NCI-H1417 treated with DMSO at 0.1 percent for 48 hours (cell line): ENCODE data around the gene CCDC8.
"Not testable (repeated sequence)": the region's sequence is repeated elsewhere in the genome, so short reads cannot be mapped to it uniquely, and the experiment has no call there.

Source experiments
- DNase-seq: peaks from one replicate; lab custom pipeline; 2025; lab: John Stamatoyannopoulos, UW

Gene CCDC8

DNA sequence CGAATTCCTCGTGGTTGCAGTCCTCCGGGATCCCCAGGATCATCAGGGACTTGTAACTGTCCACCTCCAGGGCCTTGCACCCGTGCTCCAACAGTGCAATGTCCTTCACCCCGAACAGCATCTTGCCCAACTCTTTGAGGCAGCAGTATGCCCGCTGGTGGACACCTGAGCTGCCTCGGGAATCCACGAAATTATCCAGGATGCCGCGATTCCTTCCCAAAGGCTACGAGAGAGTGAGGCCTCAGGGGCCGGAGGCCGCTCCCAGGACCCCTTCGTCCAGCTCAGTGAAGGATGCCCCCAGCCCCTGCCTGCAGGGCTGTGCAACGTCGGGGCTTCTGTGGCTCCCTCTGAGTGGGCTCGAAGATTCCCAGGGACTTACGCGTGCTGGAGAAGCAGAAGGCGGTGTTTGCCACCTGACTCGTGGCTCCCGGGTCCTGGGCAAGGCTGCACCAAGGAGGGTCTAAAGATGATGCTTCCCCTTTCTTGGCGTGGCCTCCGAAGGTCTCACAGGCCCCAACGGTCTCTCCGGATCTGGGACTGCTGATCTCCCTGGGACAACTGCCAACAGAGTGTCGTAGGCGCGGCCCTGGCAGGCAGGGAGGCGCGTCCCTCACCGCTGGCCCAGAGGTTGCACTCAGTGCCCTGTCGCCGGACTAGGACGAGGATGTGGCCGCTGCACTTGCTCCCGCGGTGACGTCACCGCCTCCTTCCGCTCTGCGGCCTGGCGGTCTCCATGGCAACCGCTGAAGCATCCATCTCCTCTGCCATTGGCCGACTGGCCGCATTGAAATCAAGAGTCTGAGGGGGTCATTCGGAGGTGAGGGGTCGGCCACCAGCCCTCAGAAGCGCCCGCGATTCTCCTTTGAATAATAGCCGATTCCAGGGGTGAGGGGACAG, 15.1 kb upstream of the CCDC8 start, which contains the start of gene PNMA8C:
Gene PNMA8C, minus strand, starts transcription at position 698 of the 897 bp plus-strand sequence. Its CDS starts 577 bp downstream, at position 121.
- DNase-seq: no peak

DNA sequence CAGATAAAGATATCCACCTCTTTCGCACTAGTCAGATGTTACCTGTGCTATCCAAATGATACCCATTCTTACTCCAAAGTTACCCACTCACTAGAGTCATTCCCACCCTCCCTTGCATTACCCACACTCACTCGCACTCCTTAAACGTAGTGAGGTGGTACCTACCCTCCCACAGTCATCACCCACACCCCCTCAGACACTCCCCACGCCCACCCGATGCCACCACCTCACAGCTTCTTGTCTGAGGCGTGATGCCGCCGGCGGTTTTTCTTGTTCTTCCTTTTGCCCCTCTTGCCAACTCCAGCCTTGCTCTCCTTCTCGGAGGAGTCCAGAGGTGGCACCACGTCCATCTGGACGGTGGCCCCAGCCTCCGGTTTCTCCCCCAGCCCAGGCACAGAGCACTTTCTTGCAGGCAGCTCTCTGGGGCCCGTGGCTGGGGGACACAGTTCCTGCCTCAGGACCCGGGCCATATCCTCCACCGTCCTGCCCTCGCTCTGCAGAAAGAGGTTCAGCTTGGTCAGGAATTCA, 14.2 kb upstream of the CCDC8 start:
- no peak for DNase-seq

DNA sequence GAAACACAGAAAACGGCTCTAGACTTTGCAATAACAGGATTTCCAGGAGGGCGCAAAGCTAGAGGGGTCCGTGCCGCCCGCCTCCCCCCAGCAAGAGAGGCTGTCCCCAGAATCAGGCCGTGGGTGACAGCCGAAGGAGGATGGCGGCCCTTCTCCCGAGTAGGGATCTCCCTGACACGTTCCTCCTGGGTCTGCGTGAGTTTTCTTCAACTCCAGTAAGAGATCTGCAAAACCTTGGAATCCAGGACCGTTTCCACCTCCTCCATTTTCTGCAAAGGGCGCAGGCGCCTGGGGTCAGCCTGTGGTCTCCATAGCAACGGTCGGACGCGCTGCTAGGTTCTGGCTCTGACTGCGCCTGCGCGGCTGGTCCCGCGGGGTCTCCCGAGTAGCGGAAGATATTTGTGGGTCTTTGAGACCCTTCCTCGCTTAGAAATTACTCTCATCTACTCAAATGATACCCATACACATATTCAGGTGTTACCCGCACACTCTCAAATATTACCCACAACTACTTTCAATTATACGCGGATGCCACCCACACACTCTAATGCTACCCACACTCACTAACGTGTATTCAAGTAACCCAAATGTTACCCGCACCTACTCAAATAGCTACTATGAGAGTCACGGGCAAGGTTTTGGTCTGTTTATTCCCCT, 13.3 kb upstream of the CCDC8 start:
- DNase-seq: no peak

DNA sequence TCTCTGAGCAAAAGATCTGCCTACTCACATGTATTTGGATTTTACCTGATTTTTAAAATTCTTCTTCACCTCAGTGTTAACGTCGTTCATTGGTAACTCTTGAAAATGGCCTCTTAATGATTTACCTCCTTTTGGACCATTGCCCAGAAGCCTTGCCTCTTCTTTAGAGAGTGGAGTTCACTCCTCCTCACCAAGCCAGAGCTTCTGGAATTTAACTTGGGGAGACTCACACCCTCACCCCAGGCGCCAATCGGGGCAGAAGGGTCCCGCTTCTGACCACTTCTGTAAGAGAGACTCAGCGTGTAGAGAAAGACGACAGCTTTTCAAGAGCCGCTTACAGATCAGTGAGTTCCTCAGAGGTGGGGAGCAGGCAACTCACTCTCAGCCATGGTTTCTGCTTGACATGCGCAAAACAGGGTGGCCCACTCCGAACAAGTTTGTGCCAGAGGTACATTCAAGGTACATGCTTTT, 12.7 kb upstream of the CCDC8 start:
- DNase-seq: no peak

DNA sequence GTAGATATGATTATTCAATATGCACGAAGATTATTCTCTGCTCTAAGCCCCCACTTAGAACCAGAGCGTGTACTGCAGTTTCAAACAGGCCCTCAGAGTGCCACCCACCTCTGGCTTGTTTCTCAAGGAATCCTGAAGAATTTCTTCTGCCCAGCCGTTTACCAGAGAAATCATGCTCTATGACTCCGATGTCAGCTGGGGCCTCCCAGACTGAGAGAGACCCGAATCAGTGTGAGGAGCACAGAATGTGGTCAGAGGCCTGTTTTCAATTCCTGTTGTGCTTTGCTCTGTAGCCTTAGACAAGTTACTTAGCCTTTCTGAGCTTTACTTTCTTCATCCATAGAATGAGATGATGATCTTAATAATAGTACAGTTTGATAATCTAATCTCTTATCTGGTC, 9.8 kb upstream of the CCDC8 start:
- DNase-seq: no peak

DNA sequence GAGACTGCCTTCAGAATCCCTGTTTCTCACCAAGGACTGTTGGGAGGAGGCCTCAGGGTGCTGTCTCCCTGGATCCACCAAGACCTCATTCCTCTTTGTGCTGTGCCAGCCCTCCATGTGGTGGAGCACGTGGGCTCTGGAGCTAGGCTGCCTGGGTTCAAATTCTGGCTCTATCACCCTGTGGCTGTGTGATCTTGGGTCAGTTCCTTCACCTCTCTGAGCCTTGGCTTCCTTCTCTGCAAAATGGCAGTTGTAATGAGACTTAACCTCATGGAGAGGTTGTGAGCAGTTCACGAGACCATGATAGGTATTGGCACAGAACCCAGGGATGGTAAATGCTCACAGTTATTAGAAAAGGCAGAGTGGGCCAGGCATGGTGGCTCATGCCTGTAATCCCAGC, 9.0 kb upstream of the CCDC8 start:
- no peak for DNase-seq

DNA sequence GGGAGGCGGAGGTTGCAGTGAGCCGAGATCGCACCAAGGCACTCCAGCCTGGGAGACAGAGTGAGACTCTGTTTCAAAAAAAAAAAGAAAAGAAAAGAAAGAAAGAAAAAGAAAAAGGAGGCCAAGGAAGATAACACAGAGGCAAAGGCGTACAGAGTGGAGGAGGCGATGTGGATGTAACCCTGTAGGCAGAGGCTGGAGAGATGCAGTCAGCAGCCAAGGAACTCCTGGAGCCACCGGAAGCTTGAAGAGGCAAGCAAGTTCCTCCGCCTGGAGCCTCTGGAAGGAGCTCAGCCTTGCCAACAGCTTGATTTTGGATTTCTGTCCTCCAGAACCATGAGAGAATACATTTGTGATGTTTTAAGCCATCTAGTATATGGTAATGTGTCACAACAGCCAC, 6.7 kb upstream of the CCDC8 start:
- no peak for DNase-seq

DNA sequence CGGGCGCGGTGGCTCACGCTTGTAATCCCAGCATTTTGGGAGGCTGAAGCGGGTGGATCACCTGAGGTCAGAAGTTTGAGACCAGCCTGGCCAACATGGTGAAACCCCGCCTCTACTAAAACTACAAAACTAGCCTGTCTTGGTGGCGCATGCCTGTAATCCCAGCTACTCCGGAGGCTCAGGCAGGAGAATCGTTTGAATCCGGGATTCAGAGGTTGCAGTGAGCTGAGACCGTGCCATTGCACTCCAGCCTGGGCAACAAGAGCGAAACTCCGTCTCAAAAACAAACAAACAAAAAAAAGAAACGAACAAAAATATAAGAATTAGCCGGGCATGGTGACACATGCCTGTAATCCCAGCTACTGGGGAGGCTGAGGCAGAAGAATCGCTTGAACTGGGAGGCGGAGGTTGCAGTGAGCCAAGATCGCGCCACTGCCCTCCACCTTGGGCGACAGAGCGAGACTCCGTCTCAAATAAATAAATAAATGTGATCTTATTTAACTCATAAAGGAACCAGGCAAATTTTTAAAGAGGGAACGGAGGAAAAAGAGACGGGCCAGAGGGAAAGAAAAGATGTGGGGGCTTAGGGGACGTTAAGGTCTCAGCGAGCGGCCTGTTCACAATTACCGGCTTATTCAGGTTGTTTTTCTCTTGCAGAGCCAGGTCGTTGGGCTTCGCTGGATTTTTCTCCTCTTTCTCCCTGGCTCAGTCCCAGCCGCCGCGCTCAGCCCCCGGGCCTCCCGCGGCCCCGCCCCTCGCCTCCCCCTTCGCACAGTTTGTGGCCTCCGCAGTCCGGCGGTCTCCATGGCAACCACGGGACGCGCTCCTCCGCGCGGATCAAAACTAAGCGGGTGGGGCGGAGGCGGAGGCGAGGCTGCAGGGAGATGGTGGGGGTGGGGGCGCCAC, 2.7 kb upstream of the CCDC8 start:
- DNase-seq: peak; percentile 60

DNA sequence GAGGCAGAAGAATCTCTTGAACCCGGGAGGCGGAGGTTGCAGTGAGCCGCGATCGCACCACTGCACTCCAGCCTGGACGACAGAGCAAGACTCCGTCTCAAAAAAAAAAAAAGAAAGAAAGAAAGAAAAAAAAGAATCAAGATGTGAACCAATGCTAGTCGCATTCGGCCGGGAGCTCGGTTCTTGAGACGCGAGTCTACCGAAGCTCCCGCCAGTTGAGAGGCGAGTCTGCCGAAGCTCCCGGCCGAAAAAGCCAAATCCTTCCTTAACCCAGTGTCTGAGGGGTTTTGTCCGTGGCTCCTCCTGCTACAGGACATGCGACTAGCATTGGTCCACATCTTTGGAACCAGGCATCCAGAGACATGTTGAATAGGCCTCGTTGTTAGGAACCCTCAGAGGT, 1.5 kb upstream of the CCDC8 start:
- DNase-seq: not testable (repeated sequence)

DNA sequence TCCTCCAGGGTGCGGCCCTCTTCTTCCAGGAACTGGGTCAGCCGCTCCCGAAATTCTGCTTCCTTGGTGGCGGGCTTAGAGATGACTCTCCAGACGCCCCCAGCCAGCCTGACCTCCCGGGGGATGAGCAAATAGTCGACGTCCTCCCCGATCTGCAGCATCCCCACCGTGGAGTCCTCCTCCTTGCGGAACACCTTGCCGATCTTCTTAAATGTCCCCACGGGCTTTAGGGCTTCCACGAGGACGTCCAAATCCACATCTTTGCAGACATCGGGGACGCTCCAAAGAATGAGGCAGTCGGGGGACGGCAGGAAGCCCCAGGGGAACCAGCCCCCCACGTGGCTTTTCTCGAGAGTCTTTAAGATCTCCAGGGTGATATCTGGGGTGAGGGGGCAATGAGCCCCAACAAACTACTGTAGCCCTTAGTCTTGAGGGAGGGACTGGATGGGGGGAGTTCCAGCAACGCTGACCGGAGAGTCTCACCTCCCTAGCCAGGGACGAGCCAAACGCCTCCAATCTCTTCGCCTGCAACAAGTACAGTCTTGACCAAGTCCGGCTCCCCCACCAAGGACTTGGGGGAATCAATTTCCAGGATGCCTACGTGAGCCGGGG, 608 bp downstream of the CCDC8 start:
- no peak for DNase-seq

DNA sequence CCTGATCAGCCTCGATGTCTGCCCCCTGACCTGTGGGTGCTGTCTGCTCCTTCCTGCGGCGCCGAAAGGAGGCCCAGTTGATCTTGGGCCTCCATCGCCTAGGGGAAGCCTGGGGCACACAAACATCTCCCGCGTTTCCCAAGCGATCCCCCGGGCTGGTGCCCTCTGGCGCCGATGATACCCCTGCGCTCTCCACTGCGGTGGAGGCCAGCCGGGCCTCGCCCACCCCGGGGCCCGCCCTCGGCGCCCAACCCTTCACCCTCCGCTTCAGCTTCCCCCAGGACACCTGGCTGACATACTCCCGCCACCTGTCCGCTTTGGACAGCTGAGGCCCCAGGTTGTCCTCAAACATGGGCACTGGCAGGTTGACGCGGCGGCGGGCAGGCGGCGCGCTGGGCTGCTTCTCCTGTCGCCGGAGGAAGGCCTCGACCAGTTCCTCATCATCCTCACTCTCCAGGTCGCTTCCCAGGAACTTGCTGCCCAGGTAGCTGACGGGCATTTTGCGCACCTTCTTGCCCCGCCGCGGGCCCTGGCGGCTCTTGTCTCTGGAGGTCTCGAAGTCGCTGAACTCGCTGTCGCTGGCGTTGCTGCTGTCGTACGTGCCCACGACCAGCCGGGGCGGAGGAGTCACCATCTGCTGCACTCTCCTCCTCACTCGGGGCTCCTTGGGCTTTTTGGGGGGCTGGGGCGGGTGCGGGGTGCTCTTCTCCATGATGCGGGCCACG, 1.3 kb downstream of the CCDC8 start:
- DNase-seq: no peak

DNA sequence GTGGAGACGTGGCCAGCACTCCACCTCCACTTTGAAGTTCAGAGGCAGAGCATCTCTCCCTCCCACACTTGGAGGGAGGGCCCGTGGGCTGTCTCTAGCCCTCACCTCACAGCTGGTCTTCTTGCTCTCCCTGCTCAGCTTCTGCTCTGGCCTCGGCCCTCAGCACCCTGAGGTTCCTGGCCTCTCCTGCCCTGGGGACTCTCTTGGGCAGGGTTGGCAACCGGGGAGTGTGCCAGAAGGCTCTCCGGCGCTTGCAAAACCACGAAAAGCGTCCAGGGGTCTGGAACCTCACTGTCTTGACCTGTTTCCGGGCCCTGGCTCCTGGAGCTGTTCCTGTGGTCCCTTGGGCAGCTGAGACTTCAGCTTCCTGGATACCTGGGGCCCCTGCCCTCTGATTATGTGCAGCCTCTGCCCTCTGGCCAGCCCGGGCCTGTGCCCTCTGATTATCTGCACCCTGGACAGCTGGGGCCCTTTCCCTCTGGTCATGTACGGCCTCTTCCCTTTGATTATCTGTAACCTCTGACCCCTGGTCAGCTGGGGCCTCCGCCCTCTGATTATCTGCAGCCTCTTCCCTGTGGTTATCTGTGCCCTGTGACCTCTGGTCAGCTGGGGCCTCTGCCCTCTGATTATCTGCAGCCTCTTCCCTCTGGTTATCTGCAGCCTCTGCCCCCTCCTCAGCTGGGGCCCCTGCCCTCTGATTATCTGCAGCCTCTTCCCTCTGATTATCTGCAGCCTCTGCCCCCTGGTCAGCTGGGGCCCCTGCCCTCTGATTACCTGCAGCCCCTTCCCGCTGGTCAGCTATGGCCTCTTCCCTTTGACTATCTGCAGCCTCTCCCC, 2.1 kb downstream of the CCDC8 start:
- no peak for DNase-seq

DNA sequence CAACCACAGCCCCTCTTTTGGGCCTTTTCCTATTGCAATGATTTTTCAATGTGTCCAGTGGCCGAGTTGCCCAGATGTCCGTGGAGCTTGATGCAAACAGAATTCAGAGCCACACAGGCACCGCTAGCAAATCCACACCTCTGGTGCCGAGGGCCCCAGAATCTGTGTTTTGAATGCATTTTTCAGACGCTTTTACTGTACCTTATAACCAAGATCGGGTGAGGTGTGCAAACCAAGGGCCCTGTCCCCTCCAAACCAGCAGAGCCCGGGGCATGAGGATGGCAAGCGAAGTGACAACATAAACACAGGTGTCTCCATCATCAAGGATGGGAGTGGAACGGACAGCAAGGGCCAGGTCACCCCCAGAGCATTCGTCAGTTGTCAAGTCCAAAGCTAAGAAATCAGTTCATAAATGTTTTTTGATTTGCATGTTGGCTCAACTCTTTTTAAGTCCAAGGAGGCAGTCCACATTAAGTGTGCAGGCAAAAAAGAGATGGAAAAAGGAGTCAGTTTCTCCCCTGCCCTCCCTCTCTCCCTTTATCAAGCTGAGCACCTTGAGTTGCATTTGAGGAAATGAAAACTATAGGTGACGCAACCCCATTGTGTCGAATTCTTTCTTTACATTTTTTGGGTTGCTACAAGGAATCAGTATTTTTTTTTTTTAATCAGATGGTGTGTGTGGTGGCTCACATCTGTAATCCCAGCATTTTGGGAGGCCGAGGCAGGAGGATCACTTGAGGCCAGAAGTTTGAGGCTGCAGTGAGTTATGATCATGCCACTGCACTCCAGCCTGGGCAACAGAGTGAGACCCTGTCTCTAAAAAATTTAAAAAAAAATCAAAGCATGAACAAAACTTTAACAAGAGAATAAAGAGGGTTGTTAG, 2.9 kb downstream of the CCDC8 start:
- DNase-seq: no peak

DNA sequence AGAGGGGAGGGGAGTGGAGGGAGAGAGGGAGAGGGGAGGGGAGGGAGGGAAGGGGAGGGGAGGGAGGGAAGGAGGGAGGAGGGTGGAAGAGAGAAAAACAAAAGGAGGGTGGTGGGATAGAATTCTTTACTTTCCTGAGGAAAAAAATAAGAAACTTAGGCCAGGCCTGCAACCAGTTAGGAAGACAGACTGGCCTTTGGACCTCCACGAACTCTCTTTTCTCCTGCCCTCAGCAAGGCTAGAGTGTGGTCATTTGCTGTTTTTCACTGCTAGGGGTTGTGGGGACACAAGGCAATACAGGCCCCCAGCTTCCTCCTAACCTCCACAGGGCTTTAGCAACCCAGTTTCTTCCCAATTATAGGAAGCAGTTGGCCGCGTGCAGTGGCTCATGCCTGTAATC, 4.2 kb downstream of the CCDC8 start:
- DNase-seq: no peak

DNA sequence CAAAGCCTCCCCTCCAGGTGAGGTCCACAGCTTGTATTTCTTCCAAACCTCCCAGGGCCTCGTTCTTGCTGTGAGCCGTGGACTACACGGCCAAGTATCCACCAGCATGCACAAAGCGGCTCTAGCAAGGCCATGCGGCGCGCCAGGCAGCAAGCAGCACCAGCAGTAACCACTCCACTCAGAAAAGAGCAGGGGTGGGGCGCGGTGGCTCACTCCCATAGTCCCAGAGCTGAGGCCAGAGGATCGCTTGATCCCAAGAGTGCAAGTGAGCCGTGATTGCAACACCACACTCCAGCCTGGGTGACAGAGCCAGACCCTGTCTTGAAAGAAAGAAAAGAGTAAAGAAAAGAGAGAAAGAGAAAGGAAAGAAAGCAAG, 4.7 kb downstream of the CCDC8 start:
- no peak for DNase-seq

DNA sequence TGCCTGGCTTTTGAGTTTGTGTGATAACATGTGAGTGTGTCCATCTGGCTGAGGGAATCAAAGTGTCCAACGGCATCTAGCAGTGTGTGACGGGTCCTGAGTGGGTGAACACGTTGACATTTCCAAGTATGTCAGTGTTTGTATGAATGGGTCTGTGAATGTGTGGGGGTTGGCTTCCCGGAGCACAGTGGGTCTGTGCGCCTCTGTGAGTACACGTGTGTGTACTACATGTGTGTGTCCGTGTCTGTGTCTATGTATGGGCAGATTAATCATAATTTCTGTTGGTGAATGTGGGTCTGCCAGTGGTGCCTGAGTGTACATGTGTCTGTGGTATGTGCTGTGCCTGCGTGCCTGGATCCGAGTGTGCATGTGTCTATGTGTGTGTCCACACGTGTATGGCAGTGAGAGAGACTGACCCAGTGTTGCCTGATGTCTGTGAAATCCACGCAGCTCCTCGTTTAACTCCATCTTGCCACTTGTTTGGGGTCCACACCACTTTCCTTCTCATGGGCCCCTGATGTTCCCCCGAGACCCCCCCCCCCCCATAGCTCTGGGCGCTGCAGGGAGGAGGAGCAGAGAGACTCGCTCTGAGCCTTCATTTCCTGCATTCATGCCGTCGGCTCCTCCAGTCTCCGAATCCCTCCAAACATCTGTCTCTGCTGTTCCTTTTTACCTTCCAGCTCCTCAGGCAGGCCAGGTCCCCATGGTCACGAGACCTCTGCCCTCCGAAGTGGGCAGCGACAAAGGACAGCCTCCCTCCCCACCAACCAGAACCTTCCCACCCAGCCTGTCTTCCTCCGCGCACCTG, 5.3 kb downstream of the CCDC8 start:
- DNase-seq: no peak

DNA sequence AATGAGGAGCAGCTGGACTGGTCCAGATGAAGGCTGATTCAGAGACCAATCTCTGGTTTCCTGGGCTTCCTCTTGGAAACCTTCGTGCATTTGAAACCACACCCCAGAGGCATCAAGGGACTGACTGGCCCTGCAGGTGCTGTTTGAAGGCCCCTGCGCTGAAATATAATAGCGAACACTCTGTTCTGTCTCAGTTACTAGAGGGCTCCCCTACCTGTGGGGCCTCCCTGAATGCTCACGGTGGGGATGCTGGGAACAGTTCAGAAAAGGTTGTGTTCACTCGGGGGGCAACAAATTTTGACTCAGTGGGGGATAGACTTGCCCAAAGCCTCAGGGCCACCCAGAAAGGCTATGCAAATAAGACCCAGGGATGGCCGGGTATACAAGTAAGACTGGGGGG, 6.4 kb downstream of the CCDC8 start:
- no peak for DNase-seq
